IPS DF 6.9 (cell line): ENCODE measurements around the gene C1QTNF8.

ENCODE experiments used
- DNase-seq: peaks from one replicate; pipeline ENCODE4 v3.0.0-alpha.2; 2013; ENCODE audit warnings: low read depth, low spot score
- H3K27ac ChIP-seq: one replicate; pipeline ENCODE4 v1.5.1; 2013; ENCODE audit warnings: low read length, control low read depth
- H3K27me3 ChIP-seq: 2 replicates; pipeline ENCODE4 v1.6.1; 2013; ENCODE audit warnings: mild to moderate bottlenecking, low read length; ENCODE audit not compliant: control insufficient read depth, insufficient read depth
- H3K36me3 ChIP-seq: 2 replicates; pipeline ENCODE4 v1.6.1; 2013; ENCODE audit warnings: low read length; ENCODE audit not compliant: control insufficient read depth, insufficient read depth
- H3K4me1 ChIP-seq: 2 replicates; pipeline ENCODE4 v1.6.1; 2013; ENCODE audit warnings: low read length; ENCODE audit not compliant: control insufficient read depth, insufficient read depth
- H3K4me3 ChIP-seq: 2 replicates; pipeline ENCODE4 v1.5.1; 2013; ENCODE audit warnings: mild to moderate bottlenecking, low read length
- H3K9me3 ChIP-seq: 2 replicates; pipeline ENCODE4 v1.6.1; 2013; ENCODE audit warnings: low read length, inconsistent platforms; ENCODE audit not compliant: control insufficient read depth, insufficient read depth
- WGBS: extraction: QIAGEN DNeasy Blood & Tissue Kit; methylation state at CpG from one replicate; pipeline ENCODE4 v1.1.7; 2013; ENCODE audit warnings: mixed read lengths, missing lambda C conversion rate; ENCODE audit not compliant: insufficient read length, insufficient coverage; 5-methylcytosine and 5-hydroxymethylcytosine counted together

The C1QTNF8 gene

DNA sequence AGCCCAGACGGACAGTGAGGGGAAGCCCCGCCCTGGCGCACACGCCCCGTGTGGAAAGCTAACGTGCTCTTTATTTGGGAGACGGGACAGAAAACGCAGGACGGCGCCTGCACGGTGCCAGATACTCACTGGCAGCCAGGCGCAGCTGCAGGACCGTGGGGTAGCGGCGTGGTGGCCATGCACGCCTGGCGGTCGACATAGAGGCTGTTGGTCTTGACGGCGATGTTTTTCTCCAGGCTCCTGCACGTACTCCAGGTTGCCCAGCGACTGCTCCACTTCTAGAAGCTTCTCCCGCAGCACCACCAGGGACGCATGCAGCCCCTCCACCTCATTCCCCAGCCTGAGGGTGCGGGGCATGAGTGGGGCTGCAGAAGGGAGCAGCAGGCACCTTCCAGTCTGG, 5.1 kb upstream of the C1QTNF8 start:
- no peak for DNase-seq
- no peak overlapping the region for H3K27ac ChIP-seq
- WGBS: no CpG with 5 or more reads among the region's 25 CpGs
- no peaks in the 10 kb centered on the region for H3K36me3 ChIP-seq
- H3K4me3 ChIP-seq: no peak overlapping the region
- H3K4me1 ChIP-seq: no peaks in the 10 kb centered on the region; the same call in 1 of the 2 replicates
- no peaks in the 10 kb centered on the region for H3K9me3 ChIP-seq
- H3K27me3 ChIP-seq: no peaks in the 10 kb centered on the region

DNA sequence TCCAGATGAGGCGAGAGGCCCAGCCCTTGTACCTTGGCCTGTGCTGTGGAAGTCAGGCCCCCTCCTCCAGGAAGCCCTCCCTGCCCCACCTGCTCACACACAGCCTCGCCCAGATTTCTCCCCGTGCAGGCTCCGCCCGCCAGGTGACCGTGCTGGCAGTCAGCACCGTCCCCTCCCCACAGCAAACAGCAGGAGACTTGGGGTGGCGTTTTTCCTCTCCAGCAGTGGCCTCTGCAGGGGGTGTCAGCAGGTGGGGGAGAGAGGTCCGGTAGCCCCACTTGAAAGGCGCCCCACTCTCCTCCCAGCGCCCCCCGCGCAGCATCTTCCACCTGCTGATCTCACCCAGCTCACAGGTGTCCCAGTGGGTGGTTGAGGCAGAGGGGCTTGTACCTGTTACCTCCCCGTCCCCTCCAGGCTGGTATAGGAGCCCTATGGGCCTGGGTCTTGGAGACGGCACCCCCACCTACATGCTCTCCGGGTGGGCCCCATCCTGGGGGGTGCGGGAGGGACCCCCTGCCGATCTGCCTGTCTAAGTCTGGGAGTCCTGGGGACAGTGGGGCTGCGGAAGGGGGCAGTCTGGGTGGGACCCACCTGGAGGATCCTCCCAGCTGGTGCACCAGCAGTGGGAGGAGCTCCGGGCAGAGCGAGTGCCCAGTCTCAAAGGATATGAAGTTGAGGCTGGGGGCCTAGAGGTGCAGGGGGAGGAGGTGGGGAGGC, 4.2 kb upstream of the C1QTNF8 start:
- H3K9me3 ChIP-seq: no peaks in the 10 kb centered on the region
- H3K27me3 ChIP-seq: no peaks in the 10 kb centered on the region
- no peak for DNase-seq
- no peaks in the 10 kb centered on the region; the same call in 1 of the 2 replicates for H3K4me1 ChIP-seq
- no peak overlapping the region for H3K27ac ChIP-seq
- no CpG with 5 or more reads among the region's 21 CpGs for WGBS
- no peak overlapping the region for H3K4me3 ChIP-seq
- no peaks in the 10 kb centered on the region for H3K36me3 ChIP-seq

DNA sequence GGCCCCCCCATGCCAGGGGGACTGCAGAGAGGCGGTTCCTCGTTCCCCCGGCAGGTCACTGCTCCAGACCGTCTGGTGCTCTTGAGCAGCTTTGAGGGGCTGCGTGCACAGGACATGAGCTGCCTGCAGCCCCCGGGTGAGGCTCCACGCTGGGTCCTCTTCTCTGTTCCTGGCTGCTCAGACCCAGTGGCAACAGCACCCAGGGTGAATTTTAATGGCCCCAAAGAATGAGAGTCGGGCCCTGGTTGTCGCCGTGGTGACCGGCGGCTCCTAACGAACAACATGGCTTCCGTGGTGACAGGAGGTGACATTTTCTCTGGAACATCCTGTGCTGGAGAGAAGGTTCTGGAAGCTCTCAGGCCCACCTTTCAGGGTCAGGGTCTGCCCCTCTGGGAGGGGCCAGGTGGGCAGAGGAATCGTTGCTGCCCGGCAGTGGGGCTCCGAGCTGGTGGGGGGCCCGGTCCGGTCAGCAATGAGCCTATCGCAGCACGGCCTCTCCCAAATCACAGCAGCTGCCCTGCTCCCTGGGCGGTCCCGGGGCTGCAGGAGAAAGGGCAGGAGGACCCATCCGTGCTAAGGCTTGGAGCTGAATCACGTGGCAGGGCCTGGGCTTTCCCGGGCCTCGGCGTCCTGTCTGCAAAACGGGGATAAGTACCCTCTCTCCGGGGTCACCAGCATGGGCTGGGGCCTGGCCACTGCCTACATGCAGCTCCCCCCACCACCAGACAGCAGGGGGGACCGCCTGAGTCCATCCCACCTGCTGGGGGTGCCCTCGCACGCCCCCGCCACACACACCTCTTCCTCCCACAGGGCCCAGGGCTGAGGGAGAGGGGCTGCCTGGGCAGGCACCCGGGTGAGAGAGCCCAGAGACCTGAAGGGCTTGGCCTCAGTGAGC, 3.4 kb upstream of the C1QTNF8 start:
- Histone ChIP-seq H3K4me1 (no peaks in the 10 kb centered on the region; the same call in 1 of the 2 replicates), H3K27ac (no peak overlapping the region), H3K27me3 (no peaks in the 10 kb centered on the region), H3K36me3 (no peaks in the 10 kb centered on the region), H3K9me3 (no peaks in the 10 kb centered on the region), H3K4me3 (no peak overlapping the region)
- no CpG with 5 or more reads among the region's 35 CpGs for WGBS
- DNase-seq: no peak

DNA sequence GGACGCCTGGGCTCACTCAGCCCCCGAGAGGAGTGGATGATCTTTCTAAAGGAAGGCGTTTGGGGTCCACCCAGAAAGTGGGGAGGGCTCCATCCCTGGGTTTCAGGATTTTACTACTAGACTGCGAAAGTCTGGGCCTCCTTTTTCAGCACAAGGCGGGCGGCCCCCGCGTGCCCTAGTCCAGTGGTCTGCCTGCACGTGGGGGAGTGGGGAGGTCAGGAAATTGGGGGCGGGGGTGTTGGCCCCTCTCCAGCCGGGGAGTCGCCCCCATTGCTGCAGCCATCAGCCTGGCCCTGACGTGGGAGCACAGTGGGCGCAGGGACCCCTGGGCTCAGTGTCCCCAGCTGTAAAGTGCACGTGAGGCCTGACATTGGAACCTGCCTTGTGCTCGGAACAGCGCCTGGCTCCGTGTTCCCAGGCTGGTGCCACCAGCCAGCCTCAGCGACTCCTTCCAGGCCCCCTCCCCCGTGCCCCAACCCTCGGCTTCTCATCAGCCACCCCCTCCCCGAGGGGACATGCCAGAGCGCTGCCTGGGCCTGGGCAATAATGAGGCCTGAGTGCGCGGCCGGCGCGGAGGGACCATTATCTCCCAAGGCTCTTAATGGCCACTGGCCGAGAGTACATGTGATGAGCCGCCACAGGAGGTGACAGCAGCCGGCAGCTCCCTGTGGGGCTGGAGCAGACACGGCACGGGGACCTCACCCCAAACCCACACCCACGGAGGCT, 2.4 kb upstream of the C1QTNF8 start:
- no peaks in the 10 kb centered on the region for H3K9me3 ChIP-seq
- H3K4me3 ChIP-seq: no peak overlapping the region
- no peaks in the 10 kb centered on the region; the same call in 1 of the 2 replicates for H3K4me1 ChIP-seq
- no peak for DNase-seq
- no peaks in the 10 kb centered on the region for H3K27me3 ChIP-seq
- no peak overlapping the region for H3K27ac ChIP-seq
- WGBS: no CpG with 5 or more reads among the region's 34 CpGs
- H3K36me3 ChIP-seq: no peaks in the 10 kb centered on the region

DNA sequence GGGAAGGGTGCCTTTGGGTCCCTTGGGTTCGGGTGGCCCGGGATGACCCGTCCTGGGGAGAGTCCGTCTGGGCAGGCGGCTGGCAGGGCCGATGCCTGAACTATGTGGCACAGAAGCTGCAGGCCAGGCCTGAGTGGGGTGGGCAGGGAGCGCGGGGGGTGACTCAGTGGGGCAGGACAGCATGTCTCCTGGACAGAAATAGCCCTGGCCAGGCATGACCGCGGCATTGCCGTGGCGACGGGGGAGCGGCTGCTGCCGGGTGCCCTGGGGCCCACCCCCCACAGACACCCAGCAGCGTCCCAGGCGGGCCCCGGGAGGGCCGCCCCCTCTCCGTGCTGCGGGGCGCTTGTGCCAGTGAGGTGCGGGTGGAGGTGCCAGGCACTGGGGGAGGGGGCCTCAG, 1.8 kb upstream of the C1QTNF8 start:
- DNase-seq: no peak
- no peaks in the 10 kb centered on the region for H3K9me3 ChIP-seq
- no peak overlapping the region for H3K4me3 ChIP-seq
- WGBS: no CpG with 5 or more reads among the region's 23 CpGs
- no peaks in the 10 kb centered on the region for H3K27me3 ChIP-seq
- no peaks in the 10 kb centered on the region for H3K36me3 ChIP-seq
- no peak overlapping the region for H3K27ac ChIP-seq
- H3K4me1 ChIP-seq: no peaks in the 10 kb centered on the region; the same call in 1 of the 2 replicates

DNA sequence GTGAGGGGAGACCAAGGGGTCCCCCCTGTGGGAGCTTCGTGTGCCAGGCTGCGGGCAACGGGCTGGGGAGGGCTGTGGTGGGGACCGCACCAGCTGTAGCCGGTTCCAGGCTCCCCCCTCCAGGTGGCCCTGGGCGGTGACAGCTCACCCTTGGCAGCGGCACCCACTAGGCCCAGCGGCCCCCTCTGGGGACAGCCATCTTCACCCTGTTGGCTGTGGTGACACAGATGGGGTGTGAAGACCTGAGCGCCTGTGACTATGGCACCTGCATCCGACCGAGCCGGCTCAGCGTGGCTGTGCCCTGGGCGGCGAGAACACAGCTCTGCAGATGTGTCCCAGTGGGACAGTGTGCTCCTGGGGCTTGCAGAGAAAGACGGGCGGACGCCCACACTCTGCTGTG, 1.1 kb upstream of the C1QTNF8 start:
- no peaks in the 10 kb centered on the region for H3K36me3 ChIP-seq
- H3K9me3 ChIP-seq: no peaks in the 10 kb centered on the region
- H3K27me3 ChIP-seq: no peaks in the 10 kb centered on the region
- DNase-seq: no peak
- no peak overlapping the region for H3K27ac ChIP-seq
- no peaks in the 10 kb centered on the region; the same call in 1 of the 2 replicates for H3K4me1 ChIP-seq
- WGBS: no CpG with 5 or more reads among the region's 18 CpGs
- no peak overlapping the region for H3K4me3 ChIP-seq

DNA sequence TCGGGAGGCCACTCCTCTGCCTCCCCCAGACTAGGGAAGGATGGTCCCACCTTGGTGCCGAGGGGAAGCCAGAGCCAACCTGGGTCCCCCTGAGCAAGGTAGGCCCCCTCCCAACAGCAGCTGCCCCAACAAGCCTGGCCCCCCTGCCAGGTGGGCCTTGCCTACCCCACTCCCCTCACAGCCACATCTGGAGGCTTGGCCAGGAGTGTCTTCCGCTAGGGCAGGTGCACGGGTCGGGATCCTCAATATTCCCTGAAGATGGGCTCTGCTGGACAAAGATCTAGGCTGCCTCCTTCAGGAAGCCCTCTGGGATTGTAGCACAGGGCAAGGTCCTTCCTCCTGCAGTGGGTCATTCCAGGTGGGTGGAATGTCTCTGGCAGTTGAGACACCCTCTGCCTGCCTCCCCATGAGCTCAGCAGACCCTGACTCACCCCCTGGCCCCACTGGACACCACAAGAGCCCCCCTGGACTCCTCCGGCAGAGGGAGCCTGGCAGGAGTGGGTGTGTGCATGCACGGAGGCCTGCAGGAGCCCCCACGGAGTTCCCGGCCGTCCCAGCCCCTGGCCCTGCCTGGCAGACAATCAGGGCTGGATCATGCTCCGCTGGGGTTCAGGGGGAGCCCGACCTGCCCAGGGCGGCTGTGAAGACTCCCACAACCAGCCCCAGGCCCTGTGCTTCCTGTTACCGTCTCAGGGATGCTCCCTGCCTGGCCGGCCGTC, 435 bp downstream of the C1QTNF8 start:
- Histone ChIP-seq H3K27ac (no peak overlapping the region), H3K27me3 (no peaks in the 10 kb centered on the region), H3K4me1 (no peaks in the 10 kb centered on the region; the same call in 1 of the 2 replicates), H3K4me3 (no peak overlapping the region), H3K36me3 (no peaks in the 10 kb centered on the region; the same call in 1 of the 2 replicates), H3K9me3 (no peaks in the 10 kb centered on the region)
- WGBS: no CpG with 5 or more reads among the region's 16 CpGs
- DNase-seq: no peak

DNA sequence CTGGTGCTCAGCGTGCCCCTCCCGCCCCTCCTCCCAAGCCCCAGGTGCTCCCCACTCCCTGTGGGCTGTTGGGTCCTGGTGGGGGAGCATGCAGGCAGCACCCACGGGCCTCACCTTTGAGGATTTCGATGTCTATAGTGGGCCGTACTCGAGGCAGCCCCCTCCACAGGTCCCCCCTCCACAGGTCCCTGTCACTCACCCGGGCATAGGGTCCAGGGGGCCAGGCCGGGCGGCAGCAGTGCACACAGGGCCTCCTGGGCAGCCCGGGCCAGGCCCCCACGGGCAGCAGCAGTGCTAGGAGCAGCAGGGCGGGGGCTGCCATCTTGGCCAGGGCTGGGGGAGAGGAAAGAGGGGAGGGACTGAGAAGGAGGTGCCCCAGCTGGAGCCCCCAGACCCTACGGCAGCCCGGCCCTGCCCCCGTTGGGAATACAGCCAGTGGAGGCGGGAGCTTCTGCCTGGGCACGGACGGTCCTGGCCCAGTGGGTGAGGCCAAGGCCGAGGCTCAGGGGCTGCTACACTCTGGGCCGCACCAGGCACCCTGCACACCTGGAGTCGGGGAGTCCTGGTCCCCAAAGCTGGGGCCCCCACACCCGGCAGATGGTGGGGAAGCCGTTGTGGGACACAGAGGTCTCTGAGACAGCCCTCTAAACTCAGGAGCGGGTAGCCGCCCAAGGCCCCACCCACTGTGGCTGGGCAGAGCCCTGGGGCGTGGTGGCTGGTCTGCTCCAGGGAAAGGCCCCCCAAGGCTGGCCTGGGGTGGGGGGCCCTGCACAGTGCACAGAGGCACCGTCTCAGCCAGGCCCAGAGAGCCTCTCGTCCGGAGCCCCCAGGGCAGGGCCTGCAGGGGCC, 1.2 kb downstream of the C1QTNF8 start:
- no peaks in the 10 kb centered on the region; the same call in 1 of the 2 replicates for H3K36me3 ChIP-seq
- H3K27me3 ChIP-seq: no peaks in the 10 kb centered on the region

DNA sequence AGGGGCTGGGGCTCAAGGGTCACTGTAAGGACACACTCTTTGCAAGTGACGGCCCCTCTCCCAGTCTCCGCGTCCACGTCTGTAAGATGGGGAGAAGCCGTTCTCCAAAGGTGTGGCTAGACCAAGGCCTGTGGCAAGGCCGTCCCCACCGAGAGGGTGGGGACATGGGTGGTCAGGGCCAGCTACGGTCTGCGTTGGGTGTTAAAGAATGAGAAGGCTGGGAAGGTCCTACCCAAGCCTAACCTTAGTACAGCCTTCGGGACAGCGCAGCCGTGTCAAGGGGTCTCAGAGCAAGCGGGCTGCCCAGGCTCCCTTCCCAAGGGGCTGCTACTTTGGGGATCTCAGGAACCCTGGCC, 1.9 kb downstream of the C1QTNF8 start:
- Histone ChIP-seq H3K27me3 (no peaks in the 10 kb centered on the region), H3K4me1 (0 out of 2 replicates have a peak, but pooled peaks cover 1% of the 10 kb centered on the region), H3K36me3 (no peaks in the 10 kb centered on the region; the same call in 1 of the 2 replicates), H3K27ac (no peak overlapping the region), H3K9me3 (no peaks in the 10 kb centered on the region), H3K4me3 (no peak overlapping the region)
- WGBS: no CpG with 5 or more reads among the region's 13 CpGs
- DNase-seq: no peak

More for the DNA sequence above, 1.2 kb downstream of the C1QTNF8 start:
- no CpG with 5 or more reads among the region's 29 CpGs for WGBS
- Histone ChIP-seq H3K9me3 (no peaks in the 10 kb centered on the region), H3K4me1 (0 out of 2 replicates have a peak, but pooled peaks cover 1% of the 10 kb centered on the region), H3K27ac (no peak overlapping the region), H3K4me3 (no peak overlapping the region)
- no peak for DNase-seq
